Fibroblast of lung (primary cell): ENCODE results near the gene NFATC2. TPM values are rescaled to one million over a fixed set of nuclear protein-coding genes. Genes with fewer than 3 reads are reported as not detected.

Source experiments
- DNase-seq, 2 donors: peaks; one replicate each; pipeline versions ENCODE4 v3.0.0 to v3.0.0-alpha.2; 2010; ENCODE audit warnings: low read depth in 2 of 2
- H2AFZ ChIP-seq: 2 replicates; pipeline ENCODE4 v1.5.1; 2012; ENCODE audit warnings: low read length, control low read depth, inconsistent platforms
- H3K27ac ChIP-seq: 2 replicates; pipeline ENCODE4 v1.5.1; 2011; ENCODE audit warnings: low read length, control low read depth; ENCODE audit not compliant: insufficient read depth
- H3K27me3 ChIP-seq: 2 replicates; pipeline ENCODE4 v1.5.1; 2011; ENCODE audit warnings: mild to moderate bottlenecking, low read length; ENCODE audit not compliant: control insufficient read depth, insufficient read depth
- H3K36me3 ChIP-seq: 2 replicates; pipeline ENCODE4 v1.5.1; 2011; ENCODE audit warnings: low read length; ENCODE audit not compliant: control insufficient read depth, insufficient read depth
- H3K4me1 ChIP-seq: 2 replicates; pipeline ENCODE4 v1.5.1; 2011; ENCODE audit warnings: low read length; ENCODE audit not compliant: control insufficient read depth, insufficient read depth; ENCODE audit errors: extremely low read depth
- H3K4me2 ChIP-seq: 2 replicates; pipeline ENCODE4 v1.5.1; 2011; ENCODE audit warnings: low read length, control low read depth; ENCODE audit not compliant: insufficient read depth; ENCODE audit errors: extremely low read depth
- H3K4me3 ChIP-seq, 4 experiments: fragments of 200-600 bp in 1 of 4; sonication (generic) in 1 of 4; replicated peaks in 1 of 4; 2 replicates each; pipeline ENCODE4 v1.5.1; 2011 to 2016; ENCODE audit warnings: low read length in 4 of 4, low read depth in 3 of 4, mild to moderate bottlenecking in 3 of 4, control low read depth in 2 of 4, inconsistent platforms in 1 of 4, mixed read lengths in 1 of 4; ENCODE audit not compliant: insufficient read depth in 1 of 4; ENCODE audit errors: control extremely low read depth in 1 of 4
- H3K79me2 ChIP-seq: 2 replicates; pipeline ENCODE4 v1.5.1; 2012; ENCODE audit warnings: mild to moderate bottlenecking, low read length, inconsistent platforms; ENCODE audit not compliant: control insufficient read depth, insufficient read depth
- H3K9ac ChIP-seq: 2 replicates; pipeline ENCODE4 v1.5.1; 2011; ENCODE audit warnings: mild to moderate bottlenecking, low read length, control low read depth; ENCODE audit not compliant: insufficient read depth
- H3K9me3 ChIP-seq: 2 replicates; pipeline ENCODE4 v1.5.1; 2012; ENCODE audit warnings: low read depth, low read length; ENCODE audit not compliant: control insufficient read depth, insufficient read depth
- H4K20me1 ChIP-seq: 2 replicates; pipeline ENCODE4 v1.5.1; 2011; ENCODE audit warnings: low read length; ENCODE audit not compliant: control insufficient read depth, insufficient read depth; ENCODE audit errors: extremely low read depth
- CTCF ChIP-seq, 2 donors: IDR thresholded peaks in 1 of 2; conservative IDR thresholded peaks in 1 of 2; 1 replicate in 1 of 2; 2 replicates in 1 of 2; pipeline ENCODE4 v1.5.1; 2011 to 2012; ENCODE audit warnings: low read length in 2 of 2, control low read depth in 1 of 2, inconsistent platforms in 1 of 2, low read depth in 1 of 2, mild to moderate bottlenecking in 1 of 2
- EZH2 ChIP-seq: IDR thresholded peaks from 2 replicates; pipeline ENCODE4 v1.5.1; 2012; ENCODE audit warnings: low read length, control low read depth, mild to moderate bottlenecking; ENCODE audit errors: missing control alignments
- polyA plus RNA-seq, 2 donors: library from polyadenylated mRNA; depleted of rRNA in 1 of 2; stranded (reverse) in 1 of 2; unstranded in 1 of 2; fragments of >200 nt; gene quantifications; 2 replicates each; pipeline ENCODE4 v1.2.1, GENCODE V29; 2011 to 2012; ENCODE audit warnings: missing spikeins in 1 of 2
- total RNA-seq: library from RNA; depleted of rRNA; stranded (reverse); fragments of >200 nt; gene quantifications from 2 replicates; pipeline ENCODE4 v1.2.1, GENCODE V29; 2014

The NFATC2 gene
- total and polyA plus RNA-seq, 2 donors (not counting 1 experiment from before 2014, with no cell fraction given): 0.50 to 1.2 TPM

GRCh38 chr20:51373713-51374455 lies 168.6 kb downstream of the NFATC2 start:
- Histone ChIP-seq H3K4me1 (no peaks in the 10 kb centered on the region), H3K9ac (no peak overlapping the region), H3K4me2 (no peak overlapping the region), H3K27me3 (no peaks in the 10 kb centered on the region), H3K9me3 (no peaks in the 10 kb centered on the region), H3K27ac (no peak overlapping the region), H3K4me3 (no peak overlapping the region), H2AFZ (no peak overlapping the region), H4K20me1 (no peaks in the 10 kb centered on the region), H3K79me2 (no peaks in the 10 kb centered on the region), H3K36me3 (no peaks in the 10 kb centered on the region)
- no peak for TF ChIP-seq EZH2
- no peak for TF ChIP-seq CTCF (conservative IDR thresholded peaks at IDR 0.05 in 1 of 2, IDR thresholded peaks at IDR 0.05 in 1 of 2; ENCODE audit: low read depth in 1 of 2, low read length in 2 of 2)
- DNase-seq: peak in 1 of 2 donors; percentile 43

- H3K4me1 ChIP-seq: peaks cover 4% of the 10 kb centered on the region
- no peaks in the 10 kb centered on the region for H3K79me2 ChIP-seq
- TF ChIP-seq CTCF (conservative IDR thresholded peaks at IDR 0.05 in 1 of 2, IDR thresholded peaks at IDR 0.05 in 1 of 2; ENCODE audit: low read depth in 1 of 2, low read length in 2 of 2) (no peak), EZH2 (no peak)
- no peak overlapping the region for H3K4me2 ChIP-seq
- H3K4me3 ChIP-seq: no peak overlapping the region
- DNase-seq: no peak
- no peaks in the 10 kb centered on the region for H3K9me3 ChIP-seq
- no peaks in the 10 kb centered on the region for H4K20me1 ChIP-seq
- no peak overlapping the region for H2AFZ ChIP-seq
- no peaks in the 10 kb centered on the region for H3K36me3 ChIP-seq
- H3K27ac ChIP-seq: no peak overlapping the region
- no peaks in the 10 kb centered on the region for H3K27me3 ChIP-seq
- no peak overlapping the region for H3K9ac ChIP-seq
Observed at GRCh38 chr20:51372966-51373365, 169.6 kb downstream of the NFATC2 start.

- DNase-seq: peak; percentile 60 to 71
- Histone ChIP-seq H4K20me1 (no peaks in the 10 kb centered on the region), H2AFZ (no peak overlapping the region), H3K4me1 (peaks cover 5% of the 10 kb centered on the region), H3K27ac (no peak overlapping the region), H3K4me3 (no peak overlapping the region), H3K9me3 (no peaks in the 10 kb centered on the region), H3K9ac (no peak overlapping the region), H3K4me2 (no peak overlapping the region), H3K79me2 (no peaks in the 10 kb centered on the region), H3K36me3 (no peaks in the 10 kb centered on the region), H3K27me3 (no peaks in the 10 kb centered on the region)
- TF ChIP-seq CTCF (conservative IDR thresholded peaks at IDR 0.05 in 1 of 2, IDR thresholded peaks at IDR 0.05 in 1 of 2; ENCODE audit: low read depth in 1 of 2, low read length in 2 of 2): peak; percentile 85 to 91
- no peak for TF ChIP-seq EZH2
Observed at GRCh38 chr20:51372176-51372803, 170.2 kb downstream of the NFATC2 start.
